GM10266 (cell line): Measurements from ENCODE around the gene FAM24A.
"Not testable (repeated sequence)": the region's sequence is repeated elsewhere in the genome, so short reads cannot be mapped to it uniquely, and the experiment has no call there.

Experiments
- DNase-seq: peaks from one replicate; pipeline ENCODE4 v3.0.0; 2012; ENCODE audit errors: extremely low spot score
- CTCF ChIP-seq: IDR thresholded peaks from 2 replicates; pipeline ENCODE4 v1.5.1; 2012; ENCODE audit warnings: mild to moderate bottlenecking, low read depth; ENCODE audit not compliant: control insufficient read depth, insufficient read depth; ENCODE audit errors: missing control alignments

FAM24A gene

GRCh38 chr10:122884166-122884565 is 26.2 kb upstream of the FAM24A start:
- no peak for DNase-seq
- TF ChIP-seq CTCF, result no peak

GRCh38 chr10:122894261-122894944 is 16.0 kb upstream of the FAM24A start:
- DNase-seq, result peak; percentile 32
- TF ChIP-seq CTCF, result no peak

- not testable (repeated sequence) for DNase-seq
Observed at GRCh38 chr10:122903861-122904260, 6.5 kb upstream of the FAM24A start.

- DNase-seq, result peak; percentile 28
- no peak for TF ChIP-seq CTCF
Observed at GRCh38 chr10:122911889-122912484, 1.6 kb downstream of the FAM24A start.

- no peak for TF ChIP-seq CTCF
Observed at GRCh38 chr10:122915700-122916099, 5.3 kb downstream of the FAM24A start.

GRCh38 chr10:122930140-122930539 is 19.7 kb downstream of the FAM24A start:
- DNase-seq, result no peak
- TF ChIP-seq CTCF, result no peak

More at GRCh38 chr10:122915700-122916099, 5.3 kb downstream of the FAM24A start:
- no peak for DNase-seq

GRCh38 chr10:122931088-122931906 is 20.9 kb downstream of the FAM24A start:
- no peak for DNase-seq
- TF ChIP-seq CTCF, result no peak
